ENCODE results near the gene EPHA10.
A peak's percentile ranks its signal among the peaks of the same experiment; 100 is the strongest.

Gene EPHA10

DNA sequence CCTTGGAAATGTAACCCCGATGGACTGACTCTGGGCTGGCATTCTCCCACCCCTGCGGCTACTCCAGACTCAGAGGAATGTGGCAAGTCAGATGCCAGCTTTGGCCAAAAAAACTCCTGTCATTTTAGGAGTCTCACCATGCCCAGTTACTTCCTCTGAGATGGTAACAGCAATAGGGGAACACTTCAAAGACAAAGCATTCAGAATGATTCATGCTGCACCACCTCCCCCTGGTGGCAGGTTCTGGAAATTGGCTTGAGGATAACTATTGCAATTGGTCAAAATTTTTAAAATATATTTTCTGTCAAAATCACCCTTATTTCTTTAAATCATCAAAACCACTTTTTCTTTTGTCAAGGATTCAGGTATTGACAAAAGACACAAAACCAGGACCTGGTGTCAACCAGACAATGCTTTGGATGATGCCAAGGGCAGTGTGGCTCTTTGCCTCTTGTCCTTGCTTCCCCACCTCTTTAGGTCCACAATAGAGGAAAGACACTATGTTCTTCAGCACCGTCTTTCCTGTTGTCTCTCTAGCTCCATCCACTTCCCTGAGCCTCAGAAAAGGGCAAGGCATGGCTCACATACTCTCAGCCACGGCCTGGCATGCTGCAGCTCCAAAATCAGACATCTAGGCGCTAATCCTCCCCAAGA, 82.5 kb downstream of the EPHA10 start:
- H3K9me3 ChIP-seq (ENCODE audit: insufficient read depth, low read depth, low read length), result no peaks in the 10 kb centered on the region
- H2AFZ ChIP-seq (ENCODE audit: low read length), result no peak overlapping the region
- no peaks in the 10 kb centered on the region for H3K27me3 ChIP-seq (ENCODE audit: insufficient read depth, low read length, poor library complexity, severe bottlenecking)
- no peaks in the 10 kb centered on the region for H3K79me2 ChIP-seq (ENCODE audit: insufficient read depth, low read length)
- H3K9ac ChIP-seq (ENCODE audit: low read depth, low read length, poor library complexity, severe bottlenecking), result no peak overlapping the region
- H3K4me3 ChIP-seq (ENCODE audit: low read length, poor library complexity, severe bottlenecking), result no peak overlapping the region
- no peak overlapping the region for H3K4me2 ChIP-seq (ENCODE audit: low read depth, low read length, poor library complexity, severe bottlenecking)
- no peaks in the 10 kb centered on the region; the same call in 1 of the 2 replicates for H3K36me3 ChIP-seq (ENCODE audit: insufficient read depth, low read length)
- no peak for TF ChIP-seq EZH2phosphoT487 (IDR thresholded peaks at IDR 0.05; ENCODE audit: borderline replicate concordance)
- TF ChIP-seq, protein P1, sequence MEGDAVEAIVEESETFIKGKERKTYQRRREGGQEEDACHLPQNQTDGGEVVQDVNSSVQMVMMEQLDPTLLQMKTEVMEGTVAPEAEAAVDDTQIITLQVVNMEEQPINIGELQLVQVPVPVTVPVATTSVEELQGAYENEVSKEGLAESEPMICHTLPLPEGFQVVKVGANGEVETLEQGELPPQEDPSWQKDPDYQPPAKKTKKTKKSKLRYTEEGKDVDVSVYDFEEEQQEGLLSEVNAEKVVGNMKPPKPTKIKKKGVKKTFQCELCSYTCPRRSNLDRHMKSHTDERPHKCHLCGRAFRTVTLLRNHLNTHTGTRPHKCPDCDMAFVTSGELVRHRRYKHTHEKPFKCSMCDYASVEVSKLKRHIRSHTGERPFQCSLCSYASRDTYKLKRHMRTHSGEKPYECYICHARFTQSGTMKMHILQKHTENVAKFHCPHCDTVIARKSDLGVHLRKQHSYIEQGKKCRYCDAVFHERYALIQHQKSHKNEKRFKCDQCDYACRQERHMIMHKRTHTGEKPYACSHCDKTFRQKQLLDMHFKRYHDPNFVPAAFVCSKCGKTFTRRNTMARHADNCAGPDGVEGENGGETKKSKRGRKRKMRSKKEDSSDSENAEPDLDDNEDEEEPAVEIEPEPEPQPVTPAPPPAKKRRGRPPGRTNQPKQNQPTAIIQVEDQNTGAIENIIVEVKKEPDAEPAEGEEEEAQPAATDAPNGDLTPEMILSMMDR (conservative IDR thresholded peaks at IDR 0.05; ENCODE audit: low read length), result peak; percentile 95
- H3K4me1 ChIP-seq (ENCODE audit: insufficient read depth, low read length, poor library complexity, severe bottlenecking), result no peaks in the 10 kb centered on the region
- H4K20me1 ChIP-seq (ENCODE audit: insufficient read depth, low read length, poor library complexity, severe bottlenecking), result no peaks in the 10 kb centered on the region
- no peaks in the 10 kb centered on the region for H3K9me2 ChIP-seq (replicated peaks; ENCODE audit: low read depth, low read length)
- H3F3A ChIP-seq (ENCODE audit: low read depth), result no peaks in the 10 kb centered on the region

DNA sequence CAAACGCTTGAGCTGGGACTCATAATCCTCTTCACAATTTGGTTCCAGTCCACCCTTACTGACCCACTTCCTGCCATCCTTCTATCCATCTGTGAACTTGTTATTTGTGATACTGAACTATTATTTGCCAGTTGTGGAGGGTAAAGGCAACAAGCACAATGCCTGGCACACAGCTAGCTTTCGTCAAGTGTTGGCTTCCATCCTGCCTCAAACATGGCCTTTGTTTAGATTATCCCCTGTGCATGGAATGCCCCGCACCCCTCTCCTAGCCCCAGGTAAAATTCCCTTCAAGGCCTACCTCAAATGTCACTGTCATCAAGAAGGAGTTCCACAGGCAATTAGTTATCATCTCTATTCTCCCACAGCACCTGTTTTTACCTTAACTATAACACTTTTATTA, 84.0 kb downstream of the EPHA10 start:
- H4K20me1 ChIP-seq (ENCODE audit: insufficient read depth, low read length, poor library complexity, severe bottlenecking), result no peaks in the 10 kb centered on the region
- H3F3A ChIP-seq (ENCODE audit: low read depth), result no peaks in the 10 kb centered on the region
- no peaks in the 10 kb centered on the region for H3K27me3 ChIP-seq (ENCODE audit: insufficient read depth, low read length, poor library complexity, severe bottlenecking)
- H3K4me1 ChIP-seq (ENCODE audit: insufficient read depth, low read length, poor library complexity, severe bottlenecking), result no peaks in the 10 kb centered on the region
- no peak overlapping the region for H3K9ac ChIP-seq (ENCODE audit: low read depth, low read length, poor library complexity, severe bottlenecking)
- no peaks in the 10 kb centered on the region for H3K9me3 ChIP-seq (ENCODE audit: insufficient read depth, low read depth, low read length)
- no peak for TF ChIP-seq EZH2phosphoT487 (IDR thresholded peaks at IDR 0.05; ENCODE audit: borderline replicate concordance)
- TF ChIP-seq, protein P1 (conservative IDR thresholded peaks at IDR 0.05; ENCODE audit: low read length), result no peak
- no peaks in the 10 kb centered on the region for H3K9me2 ChIP-seq (replicated peaks; ENCODE audit: low read depth, low read length)
- H3K36me3 ChIP-seq (ENCODE audit: insufficient read depth, low read length), result no peaks in the 10 kb centered on the region; the same call in 1 of the 2 replicates
- no peak overlapping the region for H3K4me2 ChIP-seq (ENCODE audit: low read depth, low read length, poor library complexity, severe bottlenecking)
- H2AFZ ChIP-seq (ENCODE audit: low read length), result no peak overlapping the region
- H3K79me2 ChIP-seq (ENCODE audit: insufficient read depth, low read length), result no peaks in the 10 kb centered on the region
- H3K4me3 ChIP-seq (ENCODE audit: low read length, poor library complexity, severe bottlenecking), result no peak overlapping the region

DNA sequence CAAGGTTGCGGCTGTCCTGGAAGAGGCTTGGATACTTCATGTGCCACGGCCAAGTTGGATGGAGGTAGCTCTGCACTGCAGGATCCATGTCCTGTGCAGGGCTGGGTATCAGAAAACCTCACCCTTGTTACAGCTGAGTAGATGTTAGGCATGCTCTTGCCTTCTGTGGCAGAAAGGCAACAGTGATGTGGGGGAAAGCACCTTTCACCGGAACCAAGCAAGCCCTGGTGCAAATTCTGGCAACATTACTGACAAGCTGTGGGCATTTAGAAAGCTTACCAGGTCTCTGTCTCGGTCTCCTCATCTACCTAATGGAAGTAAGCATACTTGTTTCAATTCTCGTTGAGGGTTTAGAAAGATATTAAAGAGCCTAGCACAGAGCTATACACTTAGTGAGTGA, 87.1 kb downstream of the EPHA10 start:
- Histone ChIP-seq H3K36me3 (ENCODE audit: insufficient read depth, low read length) (no peaks in the 10 kb centered on the region; the same call in 1 of the 2 replicates), H3K9me3 (ENCODE audit: insufficient read depth, low read depth, low read length) (no peaks in the 10 kb centered on the region), H4K20me1 (ENCODE audit: insufficient read depth, low read length, poor library complexity, severe bottlenecking) (no peaks in the 10 kb centered on the region), H3K9me2 (replicated peaks; ENCODE audit: low read depth, low read length) (no peaks in the 10 kb centered on the region), H3K4me3 (ENCODE audit: low read length, poor library complexity, severe bottlenecking) (no peak overlapping the region), H3K9ac (ENCODE audit: low read depth, low read length, poor library complexity, severe bottlenecking) (no peak overlapping the region), H3K79me2 (ENCODE audit: insufficient read depth, low read length) (no peaks in the 10 kb centered on the region), H3K4me1 (ENCODE audit: insufficient read depth, low read length, poor library complexity, severe bottlenecking) (peaks cover 12% of the 10 kb centered on the region), H3F3A (ENCODE audit: low read depth) (no peaks in the 10 kb centered on the region), H3K27me3 (ENCODE audit: insufficient read depth, low read length, poor library complexity, severe bottlenecking) (no peaks in the 10 kb centered on the region), H2AFZ (ENCODE audit: low read length) (no peak overlapping the region), H3K4me2 (ENCODE audit: low read depth, low read length, poor library complexity, severe bottlenecking) (no peak overlapping the region)
- TF ChIP-seq, protein P1 (conservative IDR thresholded peaks at IDR 0.05; ENCODE audit: low read length), result no peak
- no peak for TF ChIP-seq EZH2phosphoT487 (IDR thresholded peaks at IDR 0.05; ENCODE audit: borderline replicate concordance)
